ENCODE results near the gene CRTAC1.
"Not testable (repeated sequence)": the region's sequence is repeated elsewhere in the genome, so short reads cannot be mapped to it uniquely, and the experiment has no call there.

Gene CRTAC1

DNA sequence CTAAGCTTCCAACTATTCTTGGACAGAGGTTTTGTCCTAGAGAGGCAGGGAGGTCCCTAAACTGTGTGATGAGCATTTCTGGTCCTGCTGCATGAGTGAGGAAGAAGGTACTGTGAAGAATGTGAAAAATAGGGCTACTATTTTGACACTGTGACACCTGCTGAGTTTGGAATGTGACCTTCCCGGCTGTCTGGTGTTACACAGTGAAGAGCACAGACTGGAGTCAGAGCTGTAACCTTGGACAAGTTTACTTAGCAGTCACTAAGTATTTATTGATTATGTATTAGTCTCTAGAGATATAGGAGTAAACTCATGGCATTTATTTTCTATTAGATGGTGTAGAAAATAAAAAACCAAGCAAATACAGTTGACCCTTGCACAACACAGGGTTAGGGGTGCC lies 168.5 kb downstream of the CRTAC1 start:
- no peak for DNase-seq

DNA sequence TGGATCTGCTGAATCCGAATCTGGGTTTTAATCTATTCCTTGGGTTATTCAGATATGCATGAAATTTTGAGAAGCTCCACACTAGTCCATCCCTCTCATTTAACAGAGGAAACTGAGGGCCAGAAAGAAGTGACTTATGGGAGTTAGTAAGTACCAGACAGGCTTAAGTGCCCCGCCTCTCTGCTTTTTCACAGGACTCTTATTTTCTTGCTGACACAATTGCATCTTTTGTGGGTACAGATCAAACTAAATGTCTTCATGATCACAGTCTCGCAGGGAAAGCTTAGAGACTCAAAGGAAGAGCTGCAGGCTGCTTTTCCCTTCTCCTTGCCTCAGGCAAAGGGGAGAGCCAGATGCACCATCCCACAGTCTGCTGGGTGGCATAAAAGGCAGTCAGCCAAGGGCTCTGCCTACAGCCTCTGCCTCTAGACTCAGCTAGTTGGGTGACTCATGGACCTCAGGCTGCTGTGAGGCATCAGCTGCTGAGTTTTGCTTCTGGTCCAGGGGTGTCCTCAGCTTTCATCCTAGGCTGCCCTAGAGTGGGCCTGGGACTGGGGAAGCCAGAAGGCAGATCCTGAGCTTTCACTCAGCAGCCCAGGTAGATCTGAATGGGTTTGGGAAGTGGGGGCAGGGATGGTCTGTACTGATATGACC lies 169.2 kb downstream of the CRTAC1 start:
- no peak for DNase-seq

DNA sequence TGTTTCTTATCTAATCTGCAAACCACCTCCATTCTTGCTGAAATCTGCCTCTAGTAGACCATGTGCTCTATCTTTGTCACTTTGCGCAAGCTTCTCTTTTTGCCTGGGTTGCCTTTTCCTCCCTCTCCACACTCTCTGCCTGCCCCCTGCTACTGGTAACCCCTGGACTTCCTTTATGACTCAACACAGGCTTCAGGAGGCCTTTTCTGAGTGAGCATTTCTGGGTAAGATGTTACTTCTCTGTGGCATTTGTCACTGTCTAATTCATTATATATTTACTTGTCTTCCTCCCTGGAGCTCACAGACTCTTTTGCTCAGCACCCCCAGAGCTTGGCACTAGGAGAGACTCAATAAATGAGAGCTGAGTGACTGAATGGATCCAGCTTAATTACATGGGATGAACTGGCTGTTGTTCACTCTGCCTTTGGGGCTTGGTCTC lies 172.4 kb downstream of the CRTAC1 start:
- no peak for DNase-seq

DNA sequence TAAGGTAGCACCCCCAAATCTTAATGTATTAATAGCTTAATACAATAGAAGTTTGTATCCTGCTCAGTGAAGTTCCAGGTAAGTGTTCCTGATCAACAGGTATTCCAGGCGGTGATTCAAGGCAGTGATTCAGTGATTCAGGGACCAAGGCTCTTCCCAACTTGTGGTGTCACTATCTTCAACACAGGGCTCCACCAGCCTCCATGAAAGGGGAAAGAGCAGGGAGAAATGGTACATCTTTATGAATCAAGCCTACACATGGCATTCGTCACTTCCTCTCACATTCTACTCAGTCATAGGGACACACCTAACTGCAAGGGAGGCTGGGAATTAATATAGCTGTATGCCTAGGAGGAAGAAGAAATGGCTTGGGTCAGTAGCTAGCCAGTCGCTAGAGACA lies 175.7 kb downstream of the CRTAC1 start:
- no peak for DNase-seq

GRCh38 chr10:97852840-97853405 lies 177.5 kb downstream of the CRTAC1 start:
- DNase-seq, result no peak

DNA sequence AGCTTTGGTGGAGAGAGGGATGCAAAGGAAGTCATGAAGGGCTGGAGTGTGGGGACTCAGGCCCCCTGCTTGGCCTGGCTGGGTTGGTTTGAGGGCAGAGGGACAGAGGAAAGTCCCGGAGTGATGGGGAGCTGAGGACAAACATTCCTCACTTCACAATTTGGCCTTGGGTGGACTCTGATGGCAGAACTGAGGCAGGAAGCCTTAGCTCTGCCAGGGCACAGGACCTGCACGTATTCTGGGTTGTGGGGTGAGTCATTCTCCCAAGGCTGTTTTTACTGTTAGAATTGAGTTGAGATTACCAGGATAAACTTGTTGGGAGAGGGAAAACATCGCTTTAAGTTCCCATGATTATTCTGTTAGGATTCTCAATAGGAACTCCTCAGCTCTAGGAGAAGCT lies 178.1 kb downstream of the CRTAC1 start:
- no peak for DNase-seq

- no peak for DNase-seq
Observed at GRCh38 chr10:97851341-97852001, 178.9 kb downstream of the CRTAC1 start.

- no peak for DNase-seq
Observed at GRCh38 chr10:97850446-97850845, 180.0 kb downstream of the CRTAC1 start.

DNA sequence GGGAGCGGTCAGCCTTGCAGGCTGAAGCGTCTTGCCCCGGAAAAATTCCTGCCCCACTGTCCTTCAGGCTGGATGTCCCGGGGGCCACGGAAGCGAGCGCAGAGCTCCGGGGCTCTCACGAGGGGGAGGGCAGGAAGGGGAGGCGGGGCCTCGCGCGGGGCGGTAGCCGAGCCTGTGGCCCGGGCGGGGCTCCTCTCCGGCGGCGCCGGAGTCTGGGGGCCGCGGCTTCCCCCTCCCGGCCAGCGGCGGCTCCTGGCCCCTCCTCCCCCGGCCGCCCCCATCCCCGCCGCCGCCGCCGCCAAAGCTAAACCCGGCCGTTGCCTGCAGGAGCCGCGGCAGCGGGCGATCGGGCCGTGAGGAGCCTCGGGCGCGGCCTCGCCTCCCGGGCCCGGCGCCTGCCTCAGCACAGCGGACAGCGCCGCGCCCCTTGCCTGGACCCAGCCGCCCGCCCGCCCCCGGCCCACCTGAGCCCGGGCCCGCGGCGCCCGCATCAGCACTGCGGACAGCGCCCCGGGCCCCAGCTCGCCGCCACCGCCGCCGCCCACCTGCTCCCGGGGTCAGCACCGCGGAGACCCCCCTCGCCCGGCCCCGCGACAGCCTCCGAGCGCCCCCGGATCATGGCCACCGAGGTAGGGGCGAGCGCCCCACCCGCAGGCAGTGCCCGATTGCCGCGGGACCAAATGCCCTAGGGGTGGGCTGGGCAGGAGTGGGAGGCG lies 180.6 kb downstream of the CRTAC1 start, which contains the start of gene GOLGA7B:
Gene GOLGA7B, plus strand, starts transcription at position 157 of the 716 bp plus-strand sequence. Its CDS starts 461 bp downstream, at position 618.
- peak; percentile 24 for DNase-seq

- DNase-seq, result peak; percentile 85
Observed at GRCh38 chr10:97849103-97849686, 181.2 kb downstream of the CRTAC1 start.

GRCh38 chr10:97844678-97845077 lies 185.7 kb downstream of the CRTAC1 start:
- DNase-seq, result no peak

GRCh38 chr10:97843972-97844371 lies 186.4 kb downstream of the CRTAC1 start:
- DNase-seq, result not testable (repeated sequence)

DNA sequence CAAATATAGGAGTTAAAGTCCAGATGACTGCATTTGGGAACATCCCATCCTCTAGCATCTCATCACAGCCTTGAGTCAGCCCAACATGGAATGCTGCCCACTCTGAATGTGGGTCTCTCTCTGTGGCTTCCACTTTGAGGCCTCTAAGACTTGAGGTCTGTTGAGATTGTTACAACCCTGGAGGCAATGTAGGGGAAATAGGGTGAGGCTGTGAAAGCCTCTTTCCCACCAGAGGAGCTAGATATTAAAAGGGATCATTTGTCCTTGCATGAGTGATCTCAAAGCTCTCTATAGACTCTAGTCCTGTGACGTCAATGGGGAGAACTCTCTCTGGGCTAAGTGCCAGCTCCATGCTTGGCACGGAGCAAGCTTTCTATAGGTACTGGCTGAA lies 187.1 kb downstream of the CRTAC1 start:
- peak; percentile 75 for DNase-seq

DNA sequence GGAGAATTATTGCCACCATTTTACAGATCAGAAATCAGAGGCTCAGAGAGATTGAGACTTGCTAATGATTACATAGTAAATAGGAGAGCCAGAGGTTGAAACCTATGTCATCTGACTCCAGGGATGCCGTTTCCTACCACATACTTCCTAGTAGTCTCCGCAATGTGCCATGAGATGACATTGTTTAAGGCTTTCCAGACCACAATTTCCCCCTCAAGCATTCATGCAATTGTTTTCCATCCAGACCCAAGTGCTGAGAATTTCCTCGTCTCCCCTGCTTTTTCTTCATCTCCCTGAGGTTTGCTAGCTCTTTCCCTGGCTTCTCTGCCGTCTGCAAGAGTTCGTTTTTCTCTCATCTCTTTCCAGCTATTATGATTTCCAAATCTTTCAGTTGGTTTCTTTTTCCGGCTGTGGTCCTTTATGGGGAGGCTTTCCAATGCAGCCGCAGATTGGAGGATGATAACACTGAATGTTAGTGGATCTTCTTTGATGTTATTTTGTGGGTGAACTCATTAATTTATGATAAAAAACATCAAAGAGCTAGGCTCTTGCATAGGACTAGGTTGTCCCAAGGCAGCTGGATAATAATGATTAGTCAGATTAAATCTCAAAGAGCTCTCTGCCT lies 187.7 kb downstream of the CRTAC1 start:
- DNase-seq, result peak; percentile 12

DNA sequence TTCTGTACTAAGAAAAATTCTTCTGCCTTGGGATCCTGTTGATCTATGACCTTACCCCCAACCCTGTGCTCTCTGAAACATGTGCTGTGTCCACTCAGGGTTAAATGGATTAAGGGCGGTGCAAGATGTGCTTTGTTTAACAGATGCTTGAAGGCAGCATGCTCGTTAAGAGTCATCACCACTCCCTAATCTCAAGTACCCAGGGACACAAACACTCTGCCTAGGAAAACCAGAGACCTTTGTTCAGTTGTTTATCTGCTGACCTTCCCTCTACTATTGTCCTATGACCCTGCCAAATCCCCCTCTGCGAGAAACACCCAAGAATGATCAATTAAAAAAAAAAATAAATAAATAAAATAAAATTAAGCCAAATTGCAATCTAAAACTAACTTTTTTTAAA lies 188.3 kb downstream of the CRTAC1 start:
- not testable (repeated sequence) for DNase-seq

GRCh38 chr10:97841166-97841565 lies 189.3 kb downstream of the CRTAC1 start:
- DNase-seq, result not testable (repeated sequence)

DNA sequence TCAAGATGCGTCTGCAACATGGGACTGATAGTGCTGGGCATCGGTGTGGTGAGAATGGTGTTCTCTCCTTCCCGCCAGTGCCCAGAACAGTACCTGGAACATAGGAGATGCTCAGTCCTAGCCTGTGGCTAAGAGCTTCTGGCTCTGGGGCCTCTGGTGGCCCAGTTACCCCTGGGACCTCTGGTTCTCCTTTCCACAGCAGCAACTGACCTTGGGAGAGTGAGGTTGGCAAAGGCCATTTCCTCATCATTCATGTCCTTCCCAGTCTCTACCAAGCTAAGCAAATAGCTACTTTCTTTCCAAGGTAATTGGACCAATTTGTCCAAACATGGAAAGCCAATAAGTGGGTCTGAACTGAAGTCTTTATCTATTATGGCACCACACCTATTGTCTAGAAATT lies 192.3 kb downstream of the CRTAC1 start:
- no peak for DNase-seq

DNA sequence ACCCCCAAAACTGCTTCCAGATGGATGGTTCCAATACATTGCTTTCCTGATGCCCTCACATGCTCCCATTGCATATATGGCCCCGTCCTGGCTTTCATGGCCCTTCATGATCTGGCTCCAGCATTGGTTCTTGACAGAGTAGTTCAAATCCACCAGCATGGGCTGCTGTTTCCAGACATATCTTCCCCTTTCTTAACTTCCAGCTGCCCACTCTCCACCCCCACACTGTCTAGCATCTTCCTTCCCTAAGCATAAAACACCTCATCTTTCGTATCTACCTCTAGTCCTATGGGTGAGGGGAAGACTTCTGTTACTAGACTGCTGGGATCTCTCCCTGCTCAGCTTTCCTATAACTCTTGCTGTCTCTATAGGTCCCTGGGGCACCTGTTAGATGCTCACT lies 194.0 kb downstream of the CRTAC1 start:
- no peak for DNase-seq

DNA sequence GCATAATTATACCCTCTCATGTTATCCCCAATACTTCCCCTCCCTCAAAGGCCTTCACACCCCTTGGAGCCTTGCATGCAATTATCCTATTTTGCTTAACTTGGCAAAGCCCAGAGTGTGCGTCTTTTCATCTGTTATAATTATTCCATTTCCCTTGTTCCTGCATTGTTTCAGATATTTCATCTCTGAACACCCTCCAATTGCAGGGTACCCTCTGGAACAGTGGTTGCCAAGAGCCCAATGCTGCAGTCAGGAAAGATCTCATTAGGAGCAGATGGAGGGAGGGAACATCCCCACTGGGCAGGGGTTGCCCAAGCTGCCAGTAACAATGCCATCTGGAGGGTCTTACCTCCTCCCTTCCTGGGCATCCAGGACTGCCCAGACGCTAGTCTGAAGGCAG lies 199.2 kb downstream of the CRTAC1 start:
- no peak for DNase-seq

GRCh38 chr10:97830064-97830463 lies 200.4 kb downstream of the CRTAC1 start:
- DNase-seq, result peak; percentile 86

GRCh38 chr10:97828721-97829120 lies 201.7 kb downstream of the CRTAC1 start:
- no peak for DNase-seq

GRCh38 chr10:97827702-97828291 lies 202.6 kb downstream of the CRTAC1 start:
- no peak for DNase-seq
